ENCODE data around the gene ASCL2. TPM values are rescaled to one million over a fixed set of nuclear protein-coding genes. Genes with fewer than 3 reads are reported as not detected.

The ASCL2 gene
- total RNA-seq, 1 donor: not detected

DNA sequence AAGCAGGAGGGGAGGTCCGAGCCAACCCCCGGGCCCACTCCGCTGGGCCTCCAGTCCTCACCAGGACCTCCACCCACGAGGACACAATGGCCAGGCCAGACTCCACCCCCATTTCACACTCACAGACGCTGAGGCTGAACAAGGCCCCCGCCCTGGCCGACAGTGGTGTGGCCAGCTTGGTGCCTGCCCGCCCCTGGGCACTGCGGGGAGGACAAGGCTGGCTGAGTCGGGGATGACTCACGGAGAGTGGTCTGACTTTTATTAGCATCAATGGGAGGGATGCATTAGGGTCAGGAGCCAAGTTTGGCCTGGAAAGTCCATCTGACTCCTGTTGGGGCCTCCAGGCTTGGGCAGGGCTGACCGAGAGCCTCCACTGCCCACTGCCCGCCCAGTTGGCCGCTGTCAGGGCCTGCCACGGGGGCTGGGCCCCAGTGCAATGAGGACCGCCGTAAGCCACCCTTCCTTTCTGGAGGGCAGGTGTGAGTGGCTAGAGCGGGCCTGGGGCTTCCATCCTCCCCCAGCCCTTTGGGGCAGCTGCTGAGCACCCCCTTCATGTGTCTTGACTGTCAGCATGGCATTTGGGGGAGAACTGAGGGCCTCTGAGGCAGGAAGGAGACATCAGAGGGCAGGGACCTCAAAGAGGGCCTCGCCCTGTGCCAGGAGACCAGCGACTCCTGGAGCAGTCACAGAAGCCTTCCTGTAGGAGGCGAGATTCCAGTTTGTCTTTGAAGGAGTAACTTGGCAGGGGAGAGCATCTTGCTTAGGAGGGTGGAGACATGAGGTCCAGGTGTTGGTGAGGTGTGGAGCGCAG is 42.0 kb upstream of the ASCL2 start:
- peak; percentile 49 for DNase-seq (ENCODE audit: low read depth)

GRCh38 chr11:2311353-2312133 is 41.2 kb upstream of the ASCL2 start:
- no peak for DNase-seq (ENCODE audit: low read depth)
- TF ChIP-seq, protein P1, sequence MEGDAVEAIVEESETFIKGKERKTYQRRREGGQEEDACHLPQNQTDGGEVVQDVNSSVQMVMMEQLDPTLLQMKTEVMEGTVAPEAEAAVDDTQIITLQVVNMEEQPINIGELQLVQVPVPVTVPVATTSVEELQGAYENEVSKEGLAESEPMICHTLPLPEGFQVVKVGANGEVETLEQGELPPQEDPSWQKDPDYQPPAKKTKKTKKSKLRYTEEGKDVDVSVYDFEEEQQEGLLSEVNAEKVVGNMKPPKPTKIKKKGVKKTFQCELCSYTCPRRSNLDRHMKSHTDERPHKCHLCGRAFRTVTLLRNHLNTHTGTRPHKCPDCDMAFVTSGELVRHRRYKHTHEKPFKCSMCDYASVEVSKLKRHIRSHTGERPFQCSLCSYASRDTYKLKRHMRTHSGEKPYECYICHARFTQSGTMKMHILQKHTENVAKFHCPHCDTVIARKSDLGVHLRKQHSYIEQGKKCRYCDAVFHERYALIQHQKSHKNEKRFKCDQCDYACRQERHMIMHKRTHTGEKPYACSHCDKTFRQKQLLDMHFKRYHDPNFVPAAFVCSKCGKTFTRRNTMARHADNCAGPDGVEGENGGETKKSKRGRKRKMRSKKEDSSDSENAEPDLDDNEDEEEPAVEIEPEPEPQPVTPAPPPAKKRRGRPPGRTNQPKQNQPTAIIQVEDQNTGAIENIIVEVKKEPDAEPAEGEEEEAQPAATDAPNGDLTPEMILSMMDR (IDR thresholded peaks at IDR 0.05; ENCODE audit: insufficient read depth, low read depth, low read length): no peak
- H3K4me3 ChIP-seq (ENCODE audit: low read depth, low read length): no peak overlapping the region

More for the DNA sequence above, 42.0 kb upstream of the ASCL2 start:
- TF ChIP-seq, protein P1 (IDR thresholded peaks at IDR 0.05; ENCODE audit: insufficient read depth, low read depth, low read length): no peak
- H3K4me3 ChIP-seq (ENCODE audit: low read depth, low read length): no peak overlapping the region

DNA sequence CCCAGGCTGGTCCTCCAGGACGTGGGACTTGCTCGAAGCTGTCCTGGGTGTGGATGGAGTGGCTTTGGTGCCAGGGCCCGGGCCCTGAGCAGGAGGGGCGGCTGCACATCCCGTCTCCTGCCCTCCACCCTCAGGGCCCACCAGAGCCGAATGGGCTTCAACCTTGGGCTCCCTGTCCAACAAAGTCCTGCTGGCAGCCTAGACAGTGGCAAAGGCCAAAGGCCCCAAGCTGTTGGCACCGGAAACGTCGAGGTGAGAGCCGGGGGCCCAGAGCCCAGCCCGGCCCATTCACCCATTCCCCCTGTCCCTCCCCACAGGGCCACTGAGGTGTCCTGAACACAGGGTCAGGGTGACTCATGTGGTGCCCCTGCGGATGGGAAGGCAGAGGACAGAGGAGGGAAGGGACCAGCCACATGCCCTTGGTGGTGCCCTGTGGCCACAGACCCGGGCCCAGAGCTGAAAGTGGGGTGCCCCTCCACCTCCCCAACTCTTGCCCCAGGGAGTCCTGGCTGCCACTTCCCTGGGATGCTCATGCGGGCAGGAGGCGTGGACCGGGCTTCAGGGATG is 40.5 kb upstream of the ASCL2 start:
- TF ChIP-seq, protein P1 (IDR thresholded peaks at IDR 0.05; ENCODE audit: insufficient read depth, low read depth, low read length): no peak
- H3K4me3 ChIP-seq (ENCODE audit: low read depth, low read length): no peak overlapping the region
- DNase-seq (ENCODE audit: low read depth): no peak

DNA sequence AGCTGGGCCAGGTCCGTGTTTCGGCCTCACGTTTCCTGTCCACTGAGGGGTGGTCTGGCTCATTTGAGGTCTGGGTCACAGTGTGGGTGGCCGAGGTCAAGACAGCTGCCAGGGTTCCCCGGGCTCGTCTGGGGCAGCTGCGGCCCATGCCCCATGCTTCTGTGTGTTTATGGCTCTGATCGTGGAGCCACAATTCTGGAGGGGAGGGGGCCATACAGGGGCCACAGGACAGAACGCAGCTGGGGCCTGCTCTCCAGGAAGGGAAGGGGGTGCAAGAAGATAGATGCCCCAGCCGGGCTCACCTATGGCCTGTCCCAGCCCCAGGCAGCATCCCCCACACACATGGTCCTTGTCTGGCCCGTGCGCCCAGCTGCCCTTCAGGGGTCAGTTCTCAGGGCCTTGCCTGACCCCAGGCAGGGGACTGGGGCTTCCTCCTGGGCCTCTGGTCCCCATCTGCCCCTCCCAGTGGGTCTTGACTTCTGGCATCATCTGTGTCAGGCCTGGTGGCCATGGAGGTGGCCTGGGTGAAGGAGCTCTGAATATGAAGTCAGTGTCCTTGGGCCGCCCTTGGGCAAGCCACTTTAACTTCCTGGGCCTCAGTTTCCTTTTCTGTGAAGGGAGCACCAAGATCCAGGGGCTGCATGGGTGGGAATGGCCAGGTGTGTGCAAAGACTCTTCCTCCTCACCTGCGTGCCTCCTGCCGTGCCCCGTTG is 39.8 kb upstream of the ASCL2 start:
- TF ChIP-seq, protein P1 (IDR thresholded peaks at IDR 0.05; ENCODE audit: insufficient read depth, low read depth, low read length): no peak
- no peak for DNase-seq (ENCODE audit: low read depth)
- no peak overlapping the region for H3K4me3 ChIP-seq (ENCODE audit: low read depth, low read length)

- no peak for DNase-seq (ENCODE audit: low read depth)
- H3K4me3 ChIP-seq (ENCODE audit: low read depth, low read length): no peak overlapping the region
- TF ChIP-seq, protein P1 (IDR thresholded peaks at IDR 0.05; ENCODE audit: insufficient read depth, low read depth, low read length): no peak
Observed at GRCh38 chr11:2309251-2310072, 39.1 kb upstream of the ASCL2 start.

GRCh38 chr11:2308713-2309112 is 38.3 kb upstream of the ASCL2 start:
- no peak overlapping the region for H3K4me3 ChIP-seq (ENCODE audit: low read depth, low read length)
- TF ChIP-seq, protein P1 (IDR thresholded peaks at IDR 0.05; ENCODE audit: insufficient read depth, low read depth, low read length): no peak
- no peak for DNase-seq (ENCODE audit: low read depth)
